GM21526 (cell line): ENCODE measurements around the gene XRN2.
"Not testable (repeated sequence)": the region's sequence is repeated elsewhere in the genome, so short reads cannot be mapped to it uniquely, and the experiment has no call there.

Experiments
- ATAC-seq: cut with Tn5 transposase; IDR thresholded peaks from one replicate; pipeline ENCODE4 v1.9.1; 2021; ENCODE audit warnings: moderate library complexity; ENCODE audit not compliant: unreplicated experiment, low FRiP score

XRN2 gene

GRCh38 chr20:21411725-21412124 is 108.6 kb downstream of the XRN2 start:
- no peak for ATAC-seq

- ATAC-seq, result not testable (repeated sequence)
Observed at GRCh38 chr20:21413996-21414395, 110.9 kb downstream of the XRN2 start.

GRCh38 chr20:21419147-21419546 is 116.0 kb downstream of the XRN2 start:
- ATAC-seq, result not testable (repeated sequence)

GRCh38 chr20:21421601-21422236 is 118.6 kb downstream of the XRN2 start:
- ATAC-seq, result no peak

DNA sequence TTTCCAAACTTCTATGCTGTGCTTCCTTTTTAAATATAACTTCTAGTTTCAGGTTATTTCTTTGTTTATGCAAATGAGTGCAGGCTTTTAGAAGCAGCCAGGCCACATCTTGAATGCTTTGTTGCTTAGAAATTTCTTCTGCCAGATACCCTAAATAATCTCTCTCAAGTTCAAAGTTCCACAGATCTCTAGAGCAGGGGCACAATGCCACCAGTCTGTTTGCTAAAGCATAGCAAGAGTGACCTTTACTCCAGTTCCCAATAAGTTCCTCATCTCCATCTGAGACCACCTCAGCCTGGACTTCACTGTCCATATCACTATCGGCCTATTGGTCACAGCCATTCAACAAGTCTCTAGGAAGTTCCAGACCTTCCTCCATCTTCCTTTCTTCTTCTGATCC is 120.6 kb downstream of the XRN2 start:
- ATAC-seq, result not testable (repeated sequence)

- no peak for ATAC-seq
Observed at GRCh38 chr20:21424846-21425245, 121.7 kb downstream of the XRN2 start.

DNA sequence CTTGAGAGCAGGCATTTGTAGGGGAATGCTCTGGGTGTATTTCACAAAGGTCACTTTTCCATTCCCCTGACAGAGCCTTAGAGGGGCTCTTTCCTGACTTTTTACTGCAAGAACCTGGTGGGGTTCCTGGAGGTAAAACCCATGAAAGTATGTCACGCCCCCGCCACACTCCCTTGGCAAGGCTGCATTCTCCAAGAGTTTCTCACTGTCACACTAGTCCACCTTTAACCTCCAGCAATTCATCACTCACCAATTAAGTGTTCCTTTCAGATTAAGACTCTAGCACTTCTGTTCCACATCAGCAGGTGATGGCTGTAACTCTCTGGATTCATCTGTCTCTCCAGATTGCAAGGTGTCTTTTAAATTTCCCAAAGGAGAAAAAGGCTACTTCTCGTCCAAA is 126.9 kb downstream of the XRN2 start:
- no peak for ATAC-seq

- no peak for ATAC-seq
Observed at GRCh38 chr20:21432911-21433310, 129.8 kb downstream of the XRN2 start.

- no peak for ATAC-seq
Observed at GRCh38 chr20:21433329-21433890, 130.3 kb downstream of the XRN2 start.

DNA sequence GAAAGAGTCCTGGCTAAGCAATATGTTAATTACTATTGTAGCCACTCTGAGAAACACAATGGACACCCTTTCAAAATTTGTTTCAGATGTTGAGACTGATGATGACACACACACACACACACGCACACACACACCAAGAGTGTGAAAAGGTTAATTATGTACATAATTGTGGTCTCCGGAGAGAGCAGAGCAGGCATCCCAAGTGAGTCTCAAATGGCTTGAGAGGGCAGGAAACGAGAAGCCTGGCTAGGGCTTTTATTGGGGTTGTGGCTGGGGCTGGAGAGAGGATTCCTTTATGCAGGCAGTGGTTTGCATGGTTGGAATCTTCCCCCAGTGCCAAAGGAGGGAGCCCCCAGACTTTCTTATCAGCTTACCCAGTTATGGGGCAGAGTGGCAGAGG is 132.4 kb downstream of the XRN2 start:
- ATAC-seq, result no peak

GRCh38 chr20:21436205-21436604 is 133.1 kb downstream of the XRN2 start:
- no peak for ATAC-seq

- ATAC-seq, result no peak
Observed at GRCh38 chr20:21437248-21437647, 134.1 kb downstream of the XRN2 start.

DNA sequence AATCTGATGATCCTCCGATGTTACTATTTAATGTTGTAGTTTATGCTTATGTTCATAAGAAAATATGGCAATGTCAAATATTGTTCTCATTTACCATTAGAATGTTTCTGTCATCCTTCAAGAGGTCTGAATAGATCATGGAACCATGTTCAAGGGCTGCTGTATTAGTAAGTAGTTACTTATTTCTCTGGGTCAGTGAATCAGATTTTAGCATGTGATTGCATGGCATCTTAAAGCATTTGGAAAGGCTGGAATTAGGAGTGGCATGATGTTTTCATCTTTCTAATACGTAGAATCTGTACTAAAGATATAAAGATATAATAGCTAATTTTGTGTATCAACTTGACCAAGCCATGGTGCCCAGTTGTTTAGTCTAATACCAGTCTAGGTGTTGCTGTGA is 134.7 kb downstream of the XRN2 start:
- ATAC-seq, result no peak
